NAMALWA (cell line): ENCODE measurements around the gene LRP1B.

Source experiments
- DNase-seq: peaks from one replicate; pipeline ENCODE4 v3.0.0-alpha.2; 2015; ENCODE audit warnings: low spot score

Gene LRP1B

GRCh38 chr2:140893685-140894084 lies 1237.1 kb downstream of the LRP1B start:
- DNase-seq: no peak

GRCh38 chr2:140892911-140893637 lies 1237.7 kb downstream of the LRP1B start:
- no peak for DNase-seq

DNA sequence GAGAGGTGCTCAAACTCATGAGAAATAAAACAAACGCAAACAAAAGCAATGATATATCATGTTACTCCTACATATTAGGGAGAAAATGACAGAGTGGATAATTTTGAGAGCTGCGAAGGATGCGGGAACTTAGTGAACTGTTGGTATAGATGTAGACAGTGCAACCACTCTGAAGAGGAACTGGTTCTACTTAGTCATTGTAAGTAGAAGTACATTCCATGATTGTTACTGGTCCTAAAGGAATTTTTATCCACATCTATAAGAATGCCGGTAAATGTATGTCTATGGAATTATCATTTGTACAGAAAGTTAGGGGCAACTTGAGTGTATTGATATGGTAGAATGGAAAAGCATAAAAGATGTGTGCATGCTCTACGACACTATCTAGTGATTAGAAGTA lies 1238.4 kb downstream of the LRP1B start:
- no peak for DNase-seq

GRCh38 chr2:140891614-140892212 lies 1239.1 kb downstream of the LRP1B start:
- DNase-seq: no peak

DNA sequence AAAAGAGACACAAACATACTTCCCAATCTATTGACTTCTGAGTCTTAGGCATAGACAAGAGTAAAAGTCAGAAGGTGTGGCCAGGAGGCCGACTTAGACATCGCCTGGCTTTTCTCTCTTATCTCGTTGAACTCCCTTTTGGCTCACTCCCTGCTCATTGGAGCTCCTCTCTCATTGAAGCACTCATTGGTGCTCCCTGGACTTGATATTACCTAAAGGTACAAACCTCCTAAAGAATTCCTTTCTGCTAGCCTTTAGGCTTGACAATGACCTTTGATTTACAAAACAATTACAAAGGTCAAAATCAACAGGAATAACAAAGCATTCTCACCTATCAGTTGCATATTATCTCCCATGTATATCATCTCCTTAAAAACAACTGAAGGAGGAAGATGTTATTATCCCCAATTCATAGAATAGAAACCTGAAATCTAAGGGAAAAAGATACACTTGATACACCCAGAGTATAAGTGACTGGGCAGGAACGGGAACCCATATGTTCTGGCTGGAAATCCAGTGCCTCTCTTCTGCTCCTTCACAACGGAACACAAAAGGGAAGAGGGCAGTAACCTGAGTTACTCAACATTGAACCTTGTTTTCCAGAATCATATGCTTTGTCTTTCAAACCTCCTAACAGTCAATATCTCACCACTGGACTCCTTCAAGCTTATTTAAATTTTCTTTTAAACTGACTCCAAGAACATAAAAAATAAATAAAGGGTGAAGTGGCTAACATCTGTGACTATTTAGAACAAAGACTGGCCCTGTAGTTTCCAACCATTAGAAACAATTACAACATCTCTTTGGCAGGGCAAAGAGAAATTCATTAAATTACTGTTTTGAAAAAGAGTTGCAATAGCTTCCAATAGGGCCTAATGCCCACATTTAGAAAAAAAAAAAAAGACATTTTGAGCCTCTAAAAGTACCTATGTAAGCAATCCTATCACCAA lies 1247.9 kb downstream of the LRP1B start:
- DNase-seq: no peak

DNA sequence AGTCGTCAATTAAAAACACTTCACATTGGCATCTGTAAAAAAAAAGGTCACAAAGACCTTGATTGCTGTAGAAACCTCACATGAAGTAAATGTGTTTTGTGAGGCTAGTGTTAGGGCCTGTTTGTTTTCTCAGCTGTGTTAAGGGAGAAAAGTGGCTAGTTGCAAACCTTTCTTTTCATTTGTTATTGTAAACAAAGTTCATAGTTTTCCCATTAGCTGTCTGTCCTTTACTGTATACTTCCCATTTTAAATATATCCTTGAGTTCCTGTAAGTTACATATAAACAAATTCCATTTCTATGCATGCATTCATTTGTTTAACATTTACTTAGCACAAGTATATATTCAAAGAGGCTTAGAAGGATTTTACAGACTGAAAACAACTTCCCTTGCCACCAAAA lies 1250.2 kb downstream of the LRP1B start:
- DNase-seq: no peak

DNA sequence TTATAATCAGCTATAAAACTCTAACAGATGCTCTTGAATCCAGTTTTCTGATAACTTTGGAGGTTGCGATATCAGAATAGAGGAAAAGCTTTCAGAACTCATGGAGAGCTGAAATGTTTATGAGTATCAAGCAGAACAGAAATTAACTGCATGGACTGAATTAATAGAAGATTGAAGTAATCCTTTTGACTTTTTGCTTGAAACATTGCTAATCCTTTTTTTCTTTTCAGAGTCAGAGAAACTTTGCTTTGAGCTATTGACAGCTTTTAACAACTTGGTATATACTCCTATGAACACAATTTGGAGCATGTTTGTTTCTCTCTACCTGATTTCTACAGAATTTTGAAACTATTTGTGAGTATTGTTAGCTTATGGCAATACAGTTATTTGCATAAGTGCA lies 1254.8 kb downstream of the LRP1B start:
- no peak for DNase-seq

DNA sequence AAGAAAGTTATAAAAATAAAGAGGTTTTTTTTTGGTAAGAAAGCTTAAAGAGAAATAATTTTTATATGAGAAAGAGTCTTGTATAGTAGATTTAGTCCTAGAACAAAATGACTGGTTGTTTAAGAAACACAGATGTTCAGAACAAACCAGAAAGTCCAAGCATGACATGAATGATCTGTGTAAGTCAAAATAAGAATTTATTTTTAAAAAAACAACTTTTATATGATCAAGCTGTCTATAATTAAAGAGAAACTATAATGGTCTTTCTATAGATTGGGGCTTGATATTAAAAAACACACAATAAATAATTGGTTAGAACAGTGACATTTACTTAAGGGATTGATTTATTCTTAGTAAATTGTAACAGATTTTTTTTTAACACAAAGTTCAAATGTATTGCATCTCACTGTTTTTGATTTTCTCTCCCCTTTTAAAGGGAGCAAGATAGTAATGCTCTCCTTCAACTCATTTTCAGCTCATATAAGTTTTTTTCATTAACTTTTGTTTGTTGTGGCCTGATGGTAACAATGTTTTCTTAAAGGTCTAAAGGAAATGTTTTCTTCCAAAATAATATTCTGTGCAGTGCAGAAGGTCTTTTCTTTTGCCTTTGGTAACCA lies 1256.8 kb downstream of the LRP1B start:
- DNase-seq: no peak

- no peak for DNase-seq
Observed at GRCh38 chr2:140869925-140870324, 1260.9 kb downstream of the LRP1B start.

DNA sequence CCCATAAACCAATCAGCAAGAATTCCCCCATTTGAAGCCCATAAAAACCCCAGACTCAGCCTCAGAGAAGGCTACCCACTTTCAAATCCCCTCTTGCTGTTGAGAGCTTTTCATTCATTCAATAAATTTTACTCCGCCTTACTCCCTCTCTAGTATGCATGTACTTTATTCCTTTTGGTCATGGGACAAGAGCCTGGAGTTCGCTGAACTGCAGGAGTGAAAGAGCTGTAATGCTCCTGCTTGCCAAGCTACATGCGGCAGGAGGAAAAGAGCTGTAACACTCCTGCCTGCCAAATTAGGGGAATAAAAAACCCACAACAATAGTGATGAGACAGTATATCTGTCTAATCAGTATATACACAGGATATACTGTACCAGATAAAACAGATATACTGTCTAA lies 1261.7 kb downstream of the LRP1B start:
- no peak for DNase-seq

GRCh38 chr2:140865837-140866236 lies 1265.0 kb downstream of the LRP1B start:
- DNase-seq: peak; percentile 4

GRCh38 chr2:140863713-140864112 lies 1267.1 kb downstream of the LRP1B start:
- DNase-seq: peak; percentile 58

DNA sequence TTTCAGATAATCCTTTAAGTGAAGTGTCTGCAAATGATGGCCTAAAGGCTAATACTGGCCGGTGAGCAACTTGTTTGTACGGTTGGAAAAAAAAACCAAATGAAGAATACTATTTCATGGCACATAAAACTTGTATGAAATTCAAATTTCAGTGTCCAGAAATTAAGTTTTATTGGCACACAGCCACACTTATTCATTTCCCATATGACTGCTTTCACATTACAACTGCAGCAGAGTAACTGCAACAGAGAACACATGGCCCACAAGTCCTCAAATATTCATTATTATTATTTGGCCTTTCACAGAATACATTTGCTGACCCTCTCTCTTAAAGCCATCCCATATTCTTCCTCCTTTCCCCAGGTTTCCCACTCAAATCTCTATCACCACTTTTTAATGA lies 1268.6 kb downstream of the LRP1B start:
- DNase-seq: no peak

DNA sequence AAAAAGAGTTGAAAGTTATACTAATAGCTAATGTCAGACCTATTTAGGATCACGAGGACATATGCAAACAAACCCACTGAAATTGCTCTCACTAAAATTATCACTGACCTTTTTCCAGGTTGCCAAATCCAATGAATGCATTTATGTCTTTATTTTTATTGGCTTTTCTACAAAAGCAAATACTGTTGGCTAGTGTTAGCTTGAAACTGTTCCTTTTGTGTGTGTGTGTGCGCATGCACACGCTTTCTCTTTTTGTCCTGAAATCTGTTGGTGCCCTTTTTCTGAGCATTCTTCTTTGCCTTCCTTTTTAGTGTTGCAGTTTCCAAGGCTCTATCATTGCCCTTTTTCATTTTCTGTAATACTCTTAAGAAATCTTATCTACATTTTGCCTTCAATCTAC lies 1269.2 kb downstream of the LRP1B start:
- DNase-seq: no peak

DNA sequence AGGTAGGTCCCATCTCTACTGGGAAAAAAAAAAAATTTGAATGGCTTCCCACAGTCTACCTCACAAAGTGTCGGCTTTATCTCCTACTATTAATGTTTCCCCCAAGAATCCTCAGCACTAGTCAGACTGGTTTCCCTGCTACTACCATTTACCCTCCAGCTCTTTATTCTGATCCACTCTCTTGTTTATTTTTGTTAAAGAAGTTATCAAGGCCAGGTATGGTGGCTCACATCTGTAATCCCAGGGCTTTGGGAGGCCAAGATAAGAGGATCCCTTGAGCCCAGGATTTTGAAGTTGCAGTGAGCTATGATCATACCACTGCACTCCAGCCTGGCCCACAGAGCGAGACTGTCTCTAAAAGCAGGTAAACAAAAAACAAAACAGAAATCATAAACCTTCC lies 1275.3 kb downstream of the LRP1B start:
- no peak for DNase-seq

- no peak for DNase-seq
Observed at GRCh38 chr2:140851258-140851981, 1279.4 kb downstream of the LRP1B start.

DNA sequence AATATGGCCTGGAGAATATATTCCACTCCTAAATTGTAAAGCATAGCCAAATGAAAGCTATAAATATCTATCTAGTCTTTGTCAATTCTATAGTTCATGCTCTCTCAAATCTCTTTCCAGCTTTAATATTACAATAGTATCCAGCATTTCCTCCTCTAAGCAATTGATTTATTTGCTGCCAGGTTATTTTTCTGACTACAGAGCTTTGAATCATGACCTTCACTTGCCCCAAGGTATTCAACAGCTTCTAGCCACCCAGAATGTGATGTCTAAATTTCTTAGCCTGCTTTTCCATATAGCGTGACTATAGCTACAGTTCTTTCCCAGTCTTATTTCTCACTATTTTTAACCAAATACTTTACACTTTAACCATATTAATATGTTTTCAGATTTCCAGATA lies 1287.6 kb downstream of the LRP1B start:
- DNase-seq: no peak

DNA sequence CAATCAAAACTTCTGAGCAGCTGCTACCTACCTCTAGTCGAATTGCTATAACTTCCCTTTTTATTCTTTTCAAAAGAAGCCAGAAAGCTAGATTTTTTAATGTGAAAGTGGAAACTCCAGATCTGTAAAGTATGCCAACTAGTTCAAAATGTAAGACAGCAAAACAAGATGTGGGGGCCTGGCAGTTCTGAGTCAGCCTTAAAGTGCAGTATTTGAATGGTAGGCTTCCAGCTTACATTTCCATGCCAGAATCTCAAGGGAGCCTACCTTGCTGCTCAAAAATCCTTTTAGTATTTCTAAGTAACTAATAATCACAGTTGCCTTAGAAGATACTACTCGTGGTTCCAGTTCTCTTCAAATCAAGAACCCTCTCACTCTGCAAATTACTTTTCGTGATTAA lies 1288.7 kb downstream of the LRP1B start:
- DNase-seq: no peak

DNA sequence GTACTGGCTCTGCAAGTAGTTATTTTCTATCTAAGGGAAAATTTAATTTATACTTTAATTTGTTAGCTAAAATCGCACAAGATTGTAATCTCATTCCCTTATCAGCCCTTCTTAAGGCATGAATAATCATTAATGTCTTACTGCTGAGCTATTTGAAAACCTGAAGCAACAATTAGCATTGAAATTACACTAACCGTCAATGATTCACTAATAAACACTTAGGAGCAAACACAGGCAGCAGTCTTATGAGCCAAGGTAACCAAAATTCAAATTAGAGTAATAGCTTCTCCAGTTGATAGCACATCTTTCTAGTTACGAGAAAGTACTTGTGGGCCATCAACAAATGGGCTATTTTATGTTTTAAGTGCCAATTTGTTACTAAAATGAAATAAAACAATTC lies 1289.7 kb downstream of the LRP1B start:
- no peak for DNase-seq

DNA sequence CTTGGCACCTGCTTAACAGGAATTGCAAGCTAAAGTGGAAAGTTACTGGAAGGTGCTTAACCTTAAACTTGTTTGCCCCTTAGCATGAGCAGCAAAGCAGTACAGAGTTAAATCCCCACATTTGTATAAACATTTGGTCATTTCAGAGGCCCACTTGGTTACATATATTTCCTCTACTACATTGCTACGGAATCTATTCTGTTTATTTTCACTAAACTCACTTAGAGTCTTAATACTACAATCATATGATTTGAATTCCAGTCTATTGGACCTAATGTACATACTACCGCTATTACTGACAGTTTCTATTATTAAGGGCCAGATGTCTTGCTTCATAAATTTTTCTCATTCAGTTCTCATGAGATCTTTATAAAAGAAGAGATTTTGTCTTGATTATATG lies 1294.0 kb downstream of the LRP1B start:
- no peak for DNase-seq

DNA sequence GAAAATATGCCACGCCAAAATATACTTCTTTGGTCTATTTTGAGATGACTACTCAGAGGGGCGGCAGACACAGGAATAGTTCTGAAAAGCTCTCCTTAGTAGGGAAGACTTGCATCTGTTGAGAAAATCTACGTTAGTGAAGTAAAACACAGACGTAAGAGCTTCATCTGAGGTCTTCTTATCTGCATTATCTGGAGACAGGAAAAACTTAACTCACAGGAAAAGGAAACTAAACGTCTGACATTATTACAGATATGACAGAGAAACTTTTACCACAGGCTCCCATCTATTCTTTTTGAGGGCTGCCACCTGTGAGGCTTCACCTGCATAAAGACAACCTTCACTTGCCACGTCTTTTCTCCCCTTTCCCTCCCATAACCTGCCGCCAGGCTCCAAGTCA lies 1295.7 kb downstream of the LRP1B start:
- no peak for DNase-seq

- no peak for DNase-seq
Observed at GRCh38 chr2:140814141-140814540, 1316.7 kb downstream of the LRP1B start.
